ENCODE results near the gene RNF207.

GRCh38 chr1:6254691-6255090, 48.8 kb downstream of the RNF207 start:
- TF ChIP-seq CTCF (conservative IDR thresholded peaks at IDR 0.05; ENCODE audit: low read depth, low read length) = no peak
- no peak for TF ChIP-seq POLR2A (IDR thresholded peaks at IDR 0.05; ENCODE audit: low read depth, low read length)
- no peak for TF ChIP-seq SMC3 (IDR thresholded peaks at IDR 0.05; ENCODE audit: low read depth, low read length)
- no peak for TF ChIP-seq RFX5 (IDR thresholded peaks at IDR 0.05; ENCODE audit: low read depth, low read length)
- no peak for TF ChIP-seq CEBPB (IDR thresholded peaks at IDR 0.05; ENCODE audit: low read depth, low read length)
